Bronchial epithelial cell (primary cell): ENCODE results near the gene GOLGA6A. TPM values are rescaled to one million over a fixed set of nuclear protein-coding genes. Genes with fewer than 3 reads are reported as not detected.
"Not testable (repeated sequence)": the region's sequence is repeated elsewhere in the genome, so short reads cannot be mapped to it uniquely, and the experiment has no call there.

Source experiments
- DNase-seq: peaks from one replicate; pipeline ENCODE4 v3.0.0-alpha.2; 2010; ENCODE audit warnings: low read depth
- FAIRE-seq: peaks from 2 replicates; lab custom pipeline; 2011; peaks lifted over from hg19 to GRCh38; lab: Jason Lieb, UNC
- H3K27me3 ChIP-seq: 2 replicates; pipeline ENCODE4 v1.5.1; 2011; ENCODE audit warnings: low read length; ENCODE audit not compliant: control insufficient read depth, insufficient read depth
- H3K36me3 ChIP-seq: 2 replicates; pipeline ENCODE4 v1.5.1; 2011; ENCODE audit warnings: low read length; ENCODE audit not compliant: control insufficient read depth, insufficient read depth
- H3K4me3 ChIP-seq: 2 replicates; pipeline ENCODE4 v1.5.1; 2011; ENCODE audit warnings: mild to moderate bottlenecking, low read depth, low read length, control low read depth
- CTCF ChIP-seq: IDR thresholded peaks from 2 replicates; pipeline ENCODE4 v1.5.1; 2011; ENCODE audit warnings: mild to moderate bottlenecking, moderate library complexity, low read length, control low read depth, inconsistent platforms; ENCODE audit not compliant: insufficient read depth, severe bottlenecking
- total RNA-seq: library from RNA; depleted of rRNA; stranded (reverse); fragments of >200 nt; gene quantifications from 2 replicates; pipeline ENCODE4 v1.2.1, GENCODE V29; 2014

GOLGA6A gene
- total RNA-seq, 1 donor from 2014 or later = not detected

- Histone ChIP-seq H3K36me3 (no peaks in the 10 kb centered on the region), H3K4me3 (no peak overlapping the region), H3K27me3 (no peaks in the 10 kb centered on the region)
- no peak for TF ChIP-seq CTCF
- FAIRE-seq = no peak
- no peak for DNase-seq
Measured at GRCh38 chr15:74062236-74062635, 20.1 kb downstream of the GOLGA6A start.

- Histone ChIP-seq H3K36me3 (no peaks in the 10 kb centered on the region), H3K4me3 (no peak overlapping the region), H3K27me3 (no peaks in the 10 kb centered on the region)
- DNase-seq (no peak), FAIRE-seq (no peak)
- no peak for TF ChIP-seq CTCF
Measured at GRCh38 chr15:74060251-74060650, 22.1 kb downstream of the GOLGA6A start.

DNA sequence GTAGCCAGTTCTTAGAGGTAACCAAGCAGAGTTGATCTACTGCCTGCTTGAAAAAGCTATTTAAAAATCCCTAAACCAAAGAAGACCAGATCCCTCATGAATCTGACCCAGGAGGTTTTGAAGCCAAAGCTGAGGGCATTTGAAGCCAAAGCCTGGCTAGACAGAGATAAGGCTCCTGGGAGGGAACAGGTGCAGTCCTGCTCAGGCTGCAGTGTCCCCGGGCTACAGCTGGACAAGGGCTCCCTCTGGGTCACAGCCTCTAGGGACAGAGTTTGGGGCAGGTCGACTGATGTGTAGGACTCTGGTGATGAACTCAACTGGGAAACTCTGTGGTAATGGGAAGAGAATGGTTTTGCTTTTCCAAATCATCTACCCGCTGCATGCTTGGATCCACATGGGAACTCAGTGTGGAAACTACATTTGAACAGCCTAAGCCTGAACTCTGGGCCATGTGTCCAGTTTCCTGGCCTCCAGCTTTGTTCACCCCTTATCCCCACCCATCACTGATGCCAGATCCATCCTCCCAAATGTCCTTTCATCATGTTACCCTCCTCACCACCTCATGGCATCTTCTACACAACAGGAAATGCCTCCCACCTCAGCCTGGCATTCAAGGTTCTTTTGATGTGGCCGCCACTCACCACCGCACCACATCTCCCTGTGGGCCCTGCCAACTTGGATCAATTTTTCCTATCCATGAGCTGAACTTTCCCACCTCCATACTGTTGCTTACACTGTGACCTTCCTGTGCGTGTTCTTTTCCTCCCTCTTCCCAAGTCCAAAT is 23.1 kb downstream of the GOLGA6A start:
- not testable (repeated sequence) for FAIRE-seq, H3K27me3 ChIP-seq, H3K36me3 ChIP-seq, DNase-seq, H3K4me3 ChIP-seq

DNA sequence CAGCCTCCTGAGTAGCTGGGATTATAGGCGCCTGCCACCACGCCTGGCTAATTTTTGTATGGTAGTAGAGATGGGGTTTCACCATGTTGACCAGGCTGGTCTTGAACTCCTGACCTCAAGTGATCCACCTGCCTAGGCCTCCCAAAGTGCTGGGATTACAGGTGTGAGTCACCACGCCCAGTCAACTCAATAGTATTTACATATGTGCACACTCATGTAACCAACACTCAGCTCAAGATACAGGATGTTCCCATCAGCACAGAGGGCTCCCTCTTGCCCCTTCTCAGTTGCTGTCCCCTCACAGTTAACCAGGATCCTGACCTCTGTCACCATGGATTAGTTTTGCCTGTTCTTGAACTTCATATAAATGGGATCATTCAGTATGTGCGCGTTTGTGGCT is 26.0 kb downstream of the GOLGA6A start:
- not testable (repeated sequence) for H3K36me3 ChIP-seq, FAIRE-seq, H3K4me3 ChIP-seq, H3K27me3 ChIP-seq
- peak; percentile 15 for DNase-seq

GRCh38 chr15:74055804-74056203 is 26.5 kb downstream of the GOLGA6A start:
- Histone ChIP-seq H3K4me3 (no peak overlapping the region), H3K36me3 (no peaks in the 10 kb centered on the region), H3K27me3 (no peaks in the 10 kb centered on the region)
- FAIRE-seq (no peak), DNase-seq (no peak)
- no peak for TF ChIP-seq CTCF

- TF ChIP-seq CTCF = peak; percentile 80
- H3K4me3 ChIP-seq = no peak overlapping the region
- H3K36me3 ChIP-seq = no peaks in the 10 kb centered on the region
- H3K27me3 ChIP-seq = no peaks in the 10 kb centered on the region
- FAIRE-seq = no peak
- DNase-seq = peak; percentile 54
Measured at GRCh38 chr15:74053941-74054529, 28.3 kb downstream of the GOLGA6A start.
